ENCODE measurements around the gene MRPL54.

GRCh38 chr19:3745363-3746045 is 17.0 kb upstream of the MRPL54 start:
- TF ChIP-seq EZH2phosphoT487 (IDR thresholded peaks at IDR 0.05; ENCODE audit: borderline replicate concordance, low read length) (no peak), CTCF (conservative IDR thresholded peaks at IDR 0.05; ENCODE audit: low read depth, low read length) (no peak), EZH2 (IDR thresholded peaks at IDR 0.05; ENCODE audit: low read length, unreplicated experiment) (no peak)

All from PC-3 (cell line).